K562 (cell line): Measurements from ENCODE around the gene SORCS1. TPM values are rescaled to one million over a fixed set of nuclear protein-coding genes. Genes with fewer than 3 reads are reported as not detected.

ENCODE experiments used
- ADNP ChIP-seq: fragments of 200-800 bp; sonication (Bioruptor generic); IDR thresholded peaks from 2 replicates; pipeline ENCODE4 v1.6.1; 2016; ENCODE audit warnings: missing genetic modification characterization, missing compliant biosample characterization
- CBX3 ChIP-seq, 2 experiments: IDR thresholded peaks; 1 replicate in 1 of 2; 2 replicates in 1 of 2; pipeline ENCODE4 v1.6.1; 2012; ENCODE audit warnings: inconsistent platforms in 2 of 2, low read length in 2 of 2, borderline replicate concordance in 1 of 2, control low read depth in 1 of 2
- CC2D1A ChIP-seq: fragments of 450-650 bp; IDR thresholded peaks from 2 replicates; pipeline ENCODE4 v1.6.1; 2017; ENCODE audit warnings: mild to moderate bottlenecking
- FOS ChIP-seq: IDR thresholded peaks from 3 replicates; pipeline ENCODE4 v1.6.1; 2011; ENCODE audit not compliant: insufficient read length; ENCODE audit errors: extremely low read depth
- FOXJ3 ChIP-seq: sonication (generic); formaldehyde crosslinking; IDR thresholded peaks from 2 replicates; pipeline ENCODE4 v1.4.0; 2020; ENCODE audit warnings: mild to moderate bottlenecking, missing genetic modification reagents
- FOXM1 ChIP-seq, 2 experiments: fragments of 450-650 bp in 1 of 2; sonication (generic) in 1 of 2; formaldehyde crosslinking in 1 of 2; IDR thresholded peaks; 2 replicates each; pipeline versions ENCODE4 v1.6.1 to v1.9.0; 2017 to 2022; ENCODE audit warnings: low read depth in 2 of 2, mild to moderate bottlenecking in 2 of 2, missing genetic modification reagents in 1 of 2, moderate library complexity in 1 of 2
- GATAD2B ChIP-seq: fragments of 450-650 bp; IDR thresholded peaks from 2 replicates; pipeline ENCODE4 v1.6.1; 2017; ENCODE audit warnings: mild to moderate bottlenecking, borderline replicate concordance
- HDAC6 ChIP-seq: IDR thresholded peaks from 2 replicates; pipeline ENCODE4 v1.6.1; 2012; ENCODE audit warnings: low read depth, mild to moderate bottlenecking, control low read depth, inconsistent platforms, low read length, moderate library complexity
- HDGF ChIP-seq: fragments of 450-650 bp; IDR thresholded peaks from 2 replicates; pipeline ENCODE4 v1.6.1; 2016
- HMG20A ChIP-seq: fragments of 450-650 bp; formaldehyde crosslinking; conservative IDR thresholded peaks from 2 replicates; pipeline ENCODE4 v1.4.0; 2020; ENCODE audit warnings: mild to moderate bottlenecking, mixed read lengths
- IRF2 ChIP-seq: sonication (generic); formaldehyde crosslinking; IDR thresholded peaks from 2 replicates; pipeline ENCODE4 v1.8.1; 2022; ENCODE audit warnings: mild to moderate bottlenecking, missing genetic modification reagents
- MXD1 ChIP-seq: fragments of 250-450 bp; sonication (Bioruptor Pico); IDR thresholded peaks from 2 replicates; pipeline ENCODE4 v1.8.0; 2021; ENCODE audit warnings: borderline replicate concordance, mild to moderate bottlenecking, moderate library complexity; ENCODE audit not compliant: poor library complexity, severe bottlenecking
- NCOA2 ChIP-seq, 2 experiments: fragments of 450-650 bp; IDR thresholded peaks; 2 replicates each; pipeline ENCODE4 v1.6.1; 2018; ENCODE audit warnings: mild to moderate bottlenecking in 2 of 2, moderate library complexity in 1 of 2; ENCODE audit not compliant: partially characterized antibody in 2 of 2
- NFE2L1 ChIP-seq: fragments of 450-650 bp; IDR thresholded peaks from 2 replicates; pipeline ENCODE4 v1.6.1; 2016; ENCODE audit warnings: missing genetic modification characterization, low read depth, mild to moderate bottlenecking, missing compliant biosample characterization, moderate library complexity, borderline replicate concordance
- POLR2B ChIP-seq: fragments of 450-650 bp; IDR thresholded peaks from 2 replicates; pipeline ENCODE4 v1.6.1; 2018; ENCODE audit warnings: low read depth; ENCODE audit not compliant: partially characterized antibody
- POLR2H ChIP-seq: IDR thresholded peaks from 2 replicates; pipeline ENCODE4 v1.6.1; 2016; ENCODE audit warnings: missing genetic modification characterization, low read depth, mild to moderate bottlenecking, control low read depth, missing compliant biosample characterization, moderate library complexity
- PYGO2 ChIP-seq: fragments of 450-650 bp; IDR thresholded peaks from 2 replicates; pipeline ENCODE4 v1.6.1; 2016; ENCODE audit warnings: mild to moderate bottlenecking, missing genetic modification characterization, moderate library complexity, missing compliant biosample characterization
- TARDBP ChIP-seq: fragments of 450-650 bp; IDR thresholded peaks from 2 replicates; pipeline ENCODE4 v1.6.1; 2016
- THRB ChIP-seq: fragments of 450-650 bp; formaldehyde crosslinking; conservative IDR thresholded peaks from 2 replicates; pipeline ENCODE4 v1.4.0; 2022; ENCODE audit warnings: mild to moderate bottlenecking, missing genetic modification characterization
- ZBTB34 ChIP-seq: fragments of 250-450 bp; sonication (Bioruptor Pico); IDR thresholded peaks from 2 replicates; pipeline ENCODE4 v1.8.0; 2021; ENCODE audit warnings: mild to moderate bottlenecking, moderate library complexity
- ZNF316 ChIP-seq: fragments of 450-650 bp; IDR thresholded peaks from 2 replicates; pipeline ENCODE4 v1.6.1; 2016
- ZNF324 ChIP-seq: fragments of 250-450 bp; sonication (Bioruptor Pico); IDR thresholded peaks from 2 replicates; pipeline ENCODE4 v1.4.0; 2020; ENCODE audit warnings: mild to moderate bottlenecking
- ZNF699 ChIP-seq: fragments of 250-450 bp; sonication (Bioruptor Pico); IDR thresholded peaks from 2 replicates; pipeline ENCODE4 v1.8.0; 2021; ENCODE audit warnings: mild to moderate bottlenecking, moderate library complexity; ENCODE audit not compliant: insufficient replicate concordance
- ZNF766 ChIP-seq: fragments of 200-800 bp; sonication (Bioruptor generic); conservative IDR thresholded peaks from 2 replicates; pipeline ENCODE4 v1.6.1; 2016; ENCODE audit warnings: missing genetic modification characterization, missing compliant biosample characterization
- ZNF778 ChIP-seq: fragments of 450-650 bp; formaldehyde crosslinking; IDR thresholded peaks from 2 replicates; pipeline ENCODE4 v1.4.0; 2020; ENCODE audit warnings: mild to moderate bottlenecking, moderate library complexity
- ZNF780A ChIP-seq: fragments of 250-450 bp; sonication (Bioruptor Pico); IDR thresholded peaks from 2 replicates; pipeline ENCODE4 v1.5.0; 2021; ENCODE audit warnings: mild to moderate bottlenecking
- ZSCAN32 ChIP-seq: fragments of 450-650 bp; formaldehyde crosslinking; IDR thresholded peaks from 2 replicates; pipeline ENCODE4 v1.4.0; 2020; ENCODE audit warnings: mild to moderate bottlenecking, moderate library complexity
- polyA plus RNA-seq, 8 experiments: library from polyadenylated mRNA; depleted of rRNA in 4 of 8; stranded (reverse) in 5 of 8; unstranded in 3 of 8; fragments of >200 nt; fragmentation: Nextera tagmentation in 2 of 8; fragmentation: Illumina TruSeq in 1 of 8; extraction: Ambion mirVana in 2 of 8; extraction: Trizol in 1 of 8; gene quantifications; 2 replicates each; pipeline versions ENCODE4 v1.2.1 to v1.2.3, GENCODE V29; 2011 to 2014; ENCODE audit warnings: inconsistent platforms in 1 of 8, missing spikeins in 1 of 8
- total RNA-seq, 7 experiments: library from RNA; depleted of rRNA in 6 of 7; stranded (reverse); fragments of >200 nt in 6 of 7; fragmentation: Illumina TruSeq in 2 of 7; extraction: Trizol in 2 of 7; gene quantifications; 2 replicates each; pipeline versions ENCODE4 v1.2.1 to v1.2.3, GENCODE V29; 2011 to 2021; ENCODE audit warnings: low replicate concordance in 1 of 7

The SORCS1 gene
- total and polyA plus RNA-seq, 9 of the 15 experiments (the other 6 are each of a cell fraction or from before 2014, with no cell fraction given) = 1.5 to 3.9 (median 2.7) TPM

GRCh38 chr10:107025676-107026075, 138.8 kb downstream of the SORCS1 start (continued):
- TF ChIP-seq ZNF778 (CRISPR knock-in tag) (no peak), ZBTB34 (no peak), MXD1 (CRISPR knock-in tag) (no peak), CBX3 (IDR thresholded peaks at IDR 0.05; ENCODE audit: borderline replicate concordance in 1 of 2, low read length in 2 of 2) (peak in 1 of 2 experiments; percentile 52; a peak in 1 of 3 replicates), HMG20A (CRISPR knock-in tag) (no peak), ZNF780A (no peak), ZNF766 (CRISPR knock-in tag) (no peak; the same call in 1 of the 2 replicates), ZNF699 (CRISPR knock-in tag) (no peak), ZNF316 (peak; percentile 96), NFE2L1 (tag) (no peak), NCOA2 (IDR thresholded peaks at IDR 0.05; ENCODE audit: partially characterized antibody in 2 of 2) (no peak), IRF2 (CRISPR knock-in tag) (no peak), FOS (no peak), GATAD2B (no peak), HDGF (no peak), FOXJ3 (CRISPR knock-in tag) (no peak), FOXM1 (IDR thresholded peaks at IDR 0.05; ENCODE audit: low read depth) (no peak), FOXM1 (CRISPR knock-in tag; IDR thresholded peaks at IDR 0.05; ENCODE audit: low read depth) (no peak), POLR2H (tag) (no peak), CC2D1A (no peak), ZNF324 (no peak), PYGO2 (no peak), POLR2B (no peak), ZSCAN32 (no peak), ADNP (tag) (no peak), HDAC6 (no peak), TARDBP (no peak), THRB (CRISPR knock-in tag) (no peak)
